ENCODE data around the gene CCDC195. TPM values are rescaled to one million over a fixed set of nuclear protein-coding genes. Genes with fewer than 3 reads are reported as not detected.

The CCDC195 gene
- total RNA-seq, 4 donors from 2014 or later, result not detected

GRCh38 chr2:224687156-224687555, 29.0 kb downstream of the CCDC195 start:
- 73 to 80% methylated on average over 4 of the region's 4 CpGs for WGBS, 2 donors
- TF ChIP-seq EP300 (IDR thresholded peaks at IDR 0.05) (no peak), POLR2A (IDR thresholded peaks at IDR 0.05) (no peak), CTCF (IDR thresholded peaks at IDR 0.05) (no peak)

GRCh38 chr2:224685121-224685520, 31.0 kb downstream of the CCDC195 start:
- TF ChIP-seq POLR2A (IDR thresholded peaks at IDR 0.05), result no peak
- no peak overlapping the region for H3K4me3 ChIP-seq
- H3K36me3 ChIP-seq, result no peaks in the 10 kb centered on the region
- H3K9me3 ChIP-seq, result no peaks in the 10 kb centered on the region
- H3K4me1 ChIP-seq, result no peaks in the 10 kb centered on the region
- no peak for DNase-seq (ENCODE audit: low spot score in 2 of 2)
- H3K27me3 ChIP-seq, result no peaks in the 10 kb centered on the region
- no peak overlapping the region for H3K27ac ChIP-seq

More at GRCh38 chr2:224687156-224687555, 29.0 kb downstream of the CCDC195 start:
- H3K36me3 ChIP-seq, result no peaks in the 10 kb centered on the region
- no peaks in the 10 kb centered on the region for H3K27me3 ChIP-seq
- no peaks in the 10 kb centered on the region for H3K4me1 ChIP-seq
- H3K4me3 ChIP-seq, result no peak overlapping the region
- no peaks in the 10 kb centered on the region for H3K9me3 ChIP-seq
- DNase-seq (ENCODE audit: low spot score in 2 of 2), result no peak
- no peak overlapping the region for H3K27ac ChIP-seq

- no peak for TF ChIP-seq CTCF (IDR thresholded peaks at IDR 0.05)
- no peak overlapping the region for H3K4me3 ChIP-seq
- 50 to 56% methylated on average over 1 of the region's 1 CpG for WGBS, 2 donors
Observed at GRCh38 chr2:224682134-224682533, 34.0 kb downstream of the CCDC195 start.

GRCh38 chr2:224671731-224672130, 44.4 kb downstream of the CCDC195 start:
- Histone ChIP-seq H3K4me1 (no peaks in the 10 kb centered on the region), H3K27ac (no peak overlapping the region), H3K4me3 (no peak overlapping the region), H3K9me3 (no peaks in the 10 kb centered on the region), H3K27me3 (no peaks in the 10 kb centered on the region), H3K36me3 (no peaks in the 10 kb centered on the region)
- DNase-seq (ENCODE audit: low spot score in 2 of 2), result no peak
- WGBS, 2 donors, result 36 to 41% methylated on average over 1 of the region's 1 CpG
- no peak for TF ChIP-seq POLR2A (IDR thresholded peaks at IDR 0.05)
- no peak for TF ChIP-seq CTCF (IDR thresholded peaks at IDR 0.05)
- no peak for TF ChIP-seq EP300 (IDR thresholded peaks at IDR 0.05)

More at GRCh38 chr2:224682134-224682533, 34.0 kb downstream of the CCDC195 start:
- no peaks in the 10 kb centered on the region for H3K36me3 ChIP-seq
- no peak for DNase-seq (ENCODE audit: low spot score in 2 of 2)
- H3K9me3 ChIP-seq, result no peaks in the 10 kb centered on the region
- H3K27me3 ChIP-seq, result no peaks in the 10 kb centered on the region
- H3K27ac ChIP-seq, result no peak overlapping the region
- H3K4me1 ChIP-seq, result no peaks in the 10 kb centered on the region

GRCh38 chr2:224670203-224670602, 46.0 kb downstream of the CCDC195 start:
- TF ChIP-seq CTCF (IDR thresholded peaks at IDR 0.05) (no peak), EP300 (IDR thresholded peaks at IDR 0.05) (no peak), POLR2A (IDR thresholded peaks at IDR 0.05) (no peak)
- H3K4me1 ChIP-seq, result no peaks in the 10 kb centered on the region
- H3K4me3 ChIP-seq, result no peak overlapping the region
- 91 to 97% methylated on average over 1 of the region's 1 CpG for WGBS, 2 donors
- H3K36me3 ChIP-seq, result no peaks in the 10 kb centered on the region
- H3K9me3 ChIP-seq, result no peaks in the 10 kb centered on the region
- DNase-seq (ENCODE audit: low spot score in 2 of 2), result no peak
- no peaks in the 10 kb centered on the region for H3K27me3 ChIP-seq
- no peak overlapping the region for H3K27ac ChIP-seq

DNA sequence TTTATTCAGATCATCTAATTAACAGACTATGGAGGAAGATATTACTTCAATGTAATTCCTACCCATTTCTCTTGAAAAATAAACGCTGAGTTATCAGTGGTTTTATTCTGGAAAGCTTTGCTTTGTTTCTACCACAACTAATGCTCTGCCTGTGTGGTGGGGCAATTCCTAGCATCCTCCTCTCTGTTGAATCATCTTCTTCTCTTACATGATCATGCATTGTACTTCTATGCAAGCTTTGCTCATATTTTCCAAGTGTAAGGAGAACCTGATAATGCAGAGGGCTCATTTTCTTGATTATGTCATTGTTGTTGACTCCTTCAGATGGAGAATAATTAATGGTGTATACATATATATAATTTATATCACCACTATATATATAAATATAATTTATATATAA, 46.7 kb downstream of the CCDC195 start:
- H3K36me3 ChIP-seq, result no peaks in the 10 kb centered on the region
- TF ChIP-seq EP300 (IDR thresholded peaks at IDR 0.05) (no peak), POLR2A (IDR thresholded peaks at IDR 0.05) (no peak), CTCF (IDR thresholded peaks at IDR 0.05) (no peak)
- no peak overlapping the region for H3K27ac ChIP-seq
- no peak overlapping the region for H3K4me3 ChIP-seq
- DNase-seq (ENCODE audit: low spot score in 2 of 2), result no peak
- 91 to 98% methylated on average over 1 of the region's 1 CpG for WGBS, 2 donors
- H3K27me3 ChIP-seq, result no peaks in the 10 kb centered on the region
- no peaks in the 10 kb centered on the region for H3K9me3 ChIP-seq
- H3K4me1 ChIP-seq, result no peaks in the 10 kb centered on the region
